Activated naive CD8-positive, alpha-beta T cell treated with anti-CD3 and anti-CD28 coated beads, Interleukin-2, amount 50 U/mL, for 24 hours (primary cell): Measurements from ENCODE around the gene CIITA.

Experiments
- ATAC-seq: fragments of 150-1000 bp; cut with Tn5 transposase; one replicate; pipeline ENCODE4 v1.10.0; 2021
- DNase-seq: peaks from one replicate; pipeline ENCODE4 v3.0.0; 2021
- H3K27ac Mint-ChIP-seq: one replicate; pipeline ENCODE4 v1.8.0; 2021; ENCODE audit warnings: mild to moderate bottlenecking, mixed read lengths
- H3K27me3 Mint-ChIP-seq: one replicate; pipeline ENCODE4 v1.8.0; 2021; ENCODE audit warnings: mixed read lengths
- H3K36me3 Mint-ChIP-seq: one replicate; pipeline ENCODE4 v1.8.0; 2021; ENCODE audit warnings: low read depth, mixed read lengths
- H3K4me1 Mint-ChIP-seq: one replicate; pipeline ENCODE4 v1.8.0; 2021; ENCODE audit warnings: mixed read lengths
- H3K4me3 Mint-ChIP-seq: one replicate; pipeline ENCODE4 v1.8.0; 2021; ENCODE audit warnings: mild to moderate bottlenecking, moderate library complexity, mixed read lengths
- H3K9me3 Mint-ChIP-seq: one replicate; pipeline ENCODE4 v1.8.0; 2021; ENCODE audit warnings: mixed read lengths

The CIITA gene

DNA sequence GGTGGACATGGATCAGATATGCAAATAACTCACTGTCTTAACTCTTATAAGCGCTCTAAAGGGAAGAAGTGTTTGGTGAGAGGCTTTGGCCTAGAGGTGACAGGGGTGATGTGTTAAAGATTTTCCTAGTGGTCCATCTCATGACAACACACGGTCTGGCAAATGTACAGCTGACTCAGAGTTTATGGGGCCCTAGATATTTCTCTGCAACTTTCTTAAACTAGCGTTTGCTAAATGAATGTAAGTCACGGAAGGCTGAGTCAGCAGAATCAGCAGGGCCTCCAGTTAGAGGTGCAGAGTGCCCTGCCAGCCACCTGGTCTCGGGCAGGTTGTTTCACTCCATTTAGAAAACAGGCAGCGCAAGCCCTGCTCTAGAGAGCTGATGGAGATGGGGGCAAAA, 107.5 kb downstream of the CIITA start:
- Mint-ChIP-seq H3K36me3 (peaks cover 35% of the 10 kb centered on the region), H3K27me3 (no peaks in the 10 kb centered on the region), H3K4me3 (no peak overlapping the region), H3K27ac (peak overlapping the region; percentile 15), H3K4me1 (peaks cover 56% of the 10 kb centered on the region), H3K9me3 (no peaks in the 10 kb centered on the region)
- ATAC-seq (no peak), DNase-seq (no peak)
